Karpas-422 (cell line): ENCODE results near the gene SLC25A33. TPM values are rescaled to one million over a fixed set of nuclear protein-coding genes. Genes with fewer than 3 reads are reported as not detected.

Experiments used
- DNase-seq: peaks from one replicate; pipeline ENCODE4 v3.0.0-alpha.2; 2015
- H2AFZ ChIP-seq: fragments of 200-600 bp; sonication (generic); 2 replicates; pipeline ENCODE4 v1.6.1; 2014; ENCODE audit warnings: antibody characterized with exemption, low read length, mixed read lengths
- H3K27ac ChIP-seq: fragments of 200-600 bp; sonication (generic); 2 replicates; pipeline ENCODE4 v1.5.1; 2014; ENCODE audit warnings: mild to moderate bottlenecking, low read length, moderate library complexity
- H3K27me3 ChIP-seq: fragments of 200-600 bp; sonication (generic); 2 replicates; pipeline ENCODE4 v1.6.1; 2014; ENCODE audit warnings: low read length, mixed read lengths
- H3K36me3 ChIP-seq: fragments of 200-600 bp; sonication (generic); 2 replicates; pipeline ENCODE4 v1.6.1; 2014; ENCODE audit warnings: low read length, mixed read lengths; ENCODE audit not compliant: insufficient read depth
- H3K4me1 ChIP-seq: fragments of 200-600 bp; sonication (generic); 2 replicates; pipeline ENCODE4 v1.6.1; 2014; ENCODE audit warnings: mild to moderate bottlenecking, low read length, mixed read lengths
- H3K4me2 ChIP-seq: fragments of 200-600 bp; sonication (generic); 2 replicates; pipeline ENCODE4 v1.6.1; 2014; ENCODE audit warnings: low read length, low read depth, mild to moderate bottlenecking; ENCODE audit not compliant: poor library complexity, severe bottlenecking
- H3K4me3 ChIP-seq: fragments of 200-600 bp; sonication (generic); 2 replicates; pipeline ENCODE4 v1.5.1; 2014; ENCODE audit warnings: mild to moderate bottlenecking, antibody characterized with exemption, low read length, mixed read lengths
- H3K79me2 ChIP-seq: fragments of 200-600 bp; sonication (generic); 2 replicates; pipeline ENCODE4 v1.6.1; 2014; ENCODE audit warnings: mild to moderate bottlenecking, low read length, mixed read lengths
- H3K9ac ChIP-seq: fragments of 200-600 bp; sonication (generic); 2 replicates; pipeline ENCODE4 v1.6.0; 2014; ENCODE audit warnings: low read length
- H3K9me2 ChIP-seq: fragments of 200-600 bp; sonication (generic), shearing (Covaris generic); replicated peaks from 2 replicates; pipeline ENCODE4 v1.6.0; 2014; ENCODE audit warnings: mild to moderate bottlenecking, low read length, moderate library complexity; ENCODE audit not compliant: insufficient read depth
- H3K9me3 ChIP-seq: fragments of 300-700, 200-600 bp; sonication (generic); 2 replicates; pipeline ENCODE4 v1.6.1; 2014; ENCODE audit warnings: low read length, mixed read lengths
- H4K20me1 ChIP-seq: fragments of 200-600 bp; sonication (generic); 2 replicates; pipeline ENCODE4 v1.6.1; 2014; ENCODE audit warnings: mild to moderate bottlenecking, antibody characterized with exemption, low read length, low read depth; ENCODE audit not compliant: insufficient read depth
- total RNA-seq: library from RNA; depleted of rRNA; stranded (reverse); fragments of >200 nt; shearing (Covaris generic); gene quantifications from 2 replicates; pipeline ENCODE4 v1.2.3, GENCODE V29; 2014; ENCODE audit warnings: low replicate concordance

SLC25A33 gene
- total RNA-seq, 1 experiment from 2014 or later = 25.2 TPM

- DNase-seq = no peak
- H3K79me2 ChIP-seq = peaks cover 30% of the 10 kb centered on the region
- H3K9me3 ChIP-seq = no peaks in the 10 kb centered on the region
- H3K9ac ChIP-seq = no peak overlapping the region
- H3K27me3 ChIP-seq = no peaks in the 10 kb centered on the region
- no peak overlapping the region for H3K4me3 ChIP-seq
- no peak overlapping the region for H3K4me2 ChIP-seq
- H3K9me2 ChIP-seq = no peaks in the 10 kb centered on the region
- peaks cover 32% of the 10 kb centered on the region for H4K20me1 ChIP-seq
- peaks cover 4% of the 10 kb centered on the region; the same call in 1 of the 2 replicates for H3K36me3 ChIP-seq
- peaks cover 7% of the 10 kb centered on the region for H3K4me1 ChIP-seq
- H3K27ac ChIP-seq = no peak overlapping the region
- no peak overlapping the region for H2AFZ ChIP-seq
Measured at GRCh38 chr1:9598316-9598700, 59.0 kb downstream of the SLC25A33 start.

- Histone ChIP-seq H3K36me3 (peaks cover 4% of the 10 kb centered on the region; the same call in 1 of the 2 replicates), H3K4me1 (no peaks in the 10 kb centered on the region), H3K9me3 (no peaks in the 10 kb centered on the region), H3K27me3 (no peaks in the 10 kb centered on the region), H3K4me2 (no peak overlapping the region), H3K4me3 (no peak overlapping the region), H4K20me1 (peaks cover 18% of the 10 kb centered on the region), H3K27ac (no peak overlapping the region), H3K79me2 (peaks cover 16% of the 10 kb centered on the region), H3K9me2 (no peaks in the 10 kb centered on the region), H3K9ac (no peak overlapping the region), H2AFZ (no peak overlapping the region)
- no peak for DNase-seq
Measured at GRCh38 chr1:9599741-9600140, 60.5 kb downstream of the SLC25A33 start.

GRCh38 chr1:9600861-9601834 lies 61.9 kb downstream of the SLC25A33 start:
- H3K9me2 ChIP-seq = no peaks in the 10 kb centered on the region
- no peak overlapping the region for H2AFZ ChIP-seq
- H3K4me2 ChIP-seq = no peak overlapping the region
- no peak overlapping the region for H3K27ac ChIP-seq
- H3K79me2 ChIP-seq = 0 out of 2 replicates have a peak, but pooled peaks cover 3% of the 10 kb centered on the region
- H4K20me1 ChIP-seq = 0 out of 2 replicates have a peak, but pooled peaks cover 7% of the 10 kb centered on the region
- no peak overlapping the region for H3K9ac ChIP-seq
- no peak overlapping the region for H3K4me3 ChIP-seq
- H3K9me3 ChIP-seq = no peaks in the 10 kb centered on the region
- H3K36me3 ChIP-seq = peaks cover 4% of the 10 kb centered on the region; the same call in 1 of the 2 replicates
- H3K4me1 ChIP-seq = no peaks in the 10 kb centered on the region
- no peaks in the 10 kb centered on the region for H3K27me3 ChIP-seq
- no peak for DNase-seq

- no peak overlapping the region for H3K4me2 ChIP-seq
- H3K4me1 ChIP-seq = no peaks in the 10 kb centered on the region
- H3K9me2 ChIP-seq = no peaks in the 10 kb centered on the region
- H3K27me3 ChIP-seq = no peaks in the 10 kb centered on the region
- H3K9ac ChIP-seq = no peak overlapping the region
- no peaks in the 10 kb centered on the region for H3K9me3 ChIP-seq
- no peak for DNase-seq
- H4K20me1 ChIP-seq = 0 out of 2 replicates have a peak, but pooled peaks cover 6% of the 10 kb centered on the region
- H3K79me2 ChIP-seq = no peaks in the 10 kb centered on the region
- H3K27ac ChIP-seq = no peak overlapping the region
- H3K4me3 ChIP-seq = no peak overlapping the region
- H2AFZ ChIP-seq = no peak overlapping the region
- peaks cover 4% of the 10 kb centered on the region; the same call in 1 of the 2 replicates for H3K36me3 ChIP-seq
Measured at GRCh38 chr1:9601942-9602793, 62.9 kb downstream of the SLC25A33 start.

- no peak for DNase-seq
Measured at GRCh38 chr1:9602794-9603167, 63.5 kb downstream of the SLC25A33 start.

GRCh38 chr1:9603307-9603706 lies 64.0 kb downstream of the SLC25A33 start:
- H3K9me3 ChIP-seq = no peaks in the 10 kb centered on the region
- H3K27ac ChIP-seq = no peak overlapping the region
- H3K36me3 ChIP-seq = peaks cover 2% of the 10 kb centered on the region; the same call in 1 of the 2 replicates
- H3K9ac ChIP-seq = no peak overlapping the region
- DNase-seq = no peak
- H3K4me2 ChIP-seq = no peak overlapping the region
- H2AFZ ChIP-seq = no peak overlapping the region
- 0 out of 2 replicates have a peak, but pooled peaks cover 3% of the 10 kb centered on the region for H4K20me1 ChIP-seq
- no peaks in the 10 kb centered on the region for H3K27me3 ChIP-seq
- H3K4me1 ChIP-seq = no peaks in the 10 kb centered on the region
- no peaks in the 10 kb centered on the region for H3K9me2 ChIP-seq
- H3K4me3 ChIP-seq = no peak overlapping the region
- no peaks in the 10 kb centered on the region for H3K79me2 ChIP-seq

More at GRCh38 chr1:9602794-9603167, 63.5 kb downstream of the SLC25A33 start:
- Histone ChIP-seq H3K9me3 (no peaks in the 10 kb centered on the region), H3K4me2 (no peak overlapping the region), H3K79me2 (no peaks in the 10 kb centered on the region), H2AFZ (no peak overlapping the region), H3K4me1 (no peaks in the 10 kb centered on the region), H3K27me3 (no peaks in the 10 kb centered on the region), H4K20me1 (0 out of 2 replicates have a peak, but pooled peaks cover 3% of the 10 kb centered on the region), H3K27ac (no peak overlapping the region), H3K4me3 (no peak overlapping the region), H3K9me2 (no peaks in the 10 kb centered on the region), H3K9ac (no peak overlapping the region), H3K36me3 (peaks cover 4% of the 10 kb centered on the region; the same call in 1 of the 2 replicates)

- H3K4me2 ChIP-seq = no peak overlapping the region
- H3K4me1 ChIP-seq = no peaks in the 10 kb centered on the region
- H3K9ac ChIP-seq = no peak overlapping the region
- H2AFZ ChIP-seq = no peak overlapping the region
- 0 out of 2 replicates have a peak, but pooled peaks cover 3% of the 10 kb centered on the region for H4K20me1 ChIP-seq
- no peak overlapping the region for H3K4me3 ChIP-seq
- H3K79me2 ChIP-seq = no peaks in the 10 kb centered on the region
- no peak overlapping the region for H3K27ac ChIP-seq
- H3K36me3 ChIP-seq = no peaks in the 10 kb centered on the region
- H3K9me3 ChIP-seq = no peaks in the 10 kb centered on the region
- H3K27me3 ChIP-seq = no peaks in the 10 kb centered on the region
- no peaks in the 10 kb centered on the region for H3K9me2 ChIP-seq
- DNase-seq = no peak
Measured at GRCh38 chr1:9603766-9604753, 64.8 kb downstream of the SLC25A33 start.
